H1 (cell line): ENCODE results near the gene STAC2.

Experiments used
- POLR2AphosphoS5 ChIP-seq: IDR thresholded peaks from 2 replicates; pipeline ENCODE4 v1.6.1; 2011; ENCODE audit warnings: low read depth, low read length
- SP1 ChIP-seq: IDR thresholded peaks from 2 replicates; pipeline ENCODE4 v1.6.1; 2011; ENCODE audit warnings: low read depth, low read length

DNA sequence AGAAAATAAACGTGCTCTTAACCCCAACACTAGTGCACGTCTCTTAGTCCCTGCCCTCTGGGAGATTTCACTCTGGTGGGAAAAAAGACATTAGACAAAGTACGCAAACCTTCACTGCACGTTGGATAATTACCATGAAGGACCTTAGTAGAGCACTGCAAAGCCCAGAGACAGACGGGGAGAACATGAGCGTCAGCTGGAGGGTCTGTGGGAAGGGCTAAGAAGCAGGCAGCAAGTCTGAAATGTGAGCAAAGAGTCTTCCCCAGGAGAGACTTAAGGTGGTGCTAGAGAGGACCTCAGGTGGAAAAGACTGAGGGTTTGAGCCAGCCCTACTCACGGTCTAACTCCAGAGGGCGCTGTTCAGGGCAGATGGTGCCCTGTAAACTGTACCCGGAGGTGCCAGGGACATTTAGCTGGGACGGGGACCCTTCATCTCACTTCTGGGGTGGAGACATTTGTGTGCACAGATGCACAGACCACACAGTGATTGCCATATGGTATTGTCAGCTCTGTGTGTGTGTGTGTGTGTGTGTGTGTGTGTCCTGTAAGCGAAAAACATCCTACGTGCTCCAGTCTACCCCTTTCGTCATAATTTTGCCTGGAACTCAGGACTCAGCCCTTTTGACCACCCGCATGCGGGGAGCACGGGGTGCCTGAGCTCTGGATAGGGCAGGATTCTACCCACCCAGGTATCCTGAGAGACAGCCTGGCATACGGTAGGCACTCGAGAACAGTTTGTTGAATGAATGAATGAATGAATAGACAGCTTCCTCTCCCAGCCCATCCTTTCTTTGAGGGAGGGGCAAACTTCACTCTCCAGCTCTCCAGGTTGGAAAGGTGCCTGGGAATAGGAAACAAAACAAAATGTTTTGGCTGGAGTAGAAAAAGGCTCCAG is 10.1 kb upstream of the STAC2 start:
- TF ChIP-seq POLR2AphosphoS5 (no peak), SP1 (no peak)
